ENCODE data around the gene ATF7. TPM values are rescaled to one million over a fixed set of nuclear protein-coding genes. Genes with fewer than 3 reads are reported as not detected.

The ATF7 gene
- total and polyA plus RNA-seq, 9 of the 15 experiments (the other 6 are each of a cell fraction or from before 2014, with no cell fraction given) = 10.6 to 30.4 (median 20.7) TPM

DNA sequence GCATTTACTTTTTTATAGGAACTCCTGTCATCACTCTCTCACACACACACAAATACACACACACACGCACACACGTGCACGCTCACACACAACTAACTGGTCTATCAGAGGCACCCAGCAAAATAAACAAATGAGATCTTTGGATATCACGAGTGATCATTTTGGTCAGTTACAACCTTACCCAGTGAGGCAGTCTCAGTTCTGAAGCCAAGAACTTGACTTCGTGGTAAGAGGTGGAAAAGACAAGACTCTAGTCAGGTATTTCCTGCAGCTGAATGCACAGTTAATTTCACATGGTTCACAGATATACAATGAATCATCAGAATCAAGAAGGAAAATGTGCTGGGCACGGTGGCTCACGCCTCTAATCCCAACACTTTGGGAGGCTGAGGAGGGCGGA lies 39.4 kb downstream of the ATF7 start:
- ATAC-seq (no peak), DNase-seq (ENCODE audit: extremely low read depth in 1 of 4, low spot score in 3 of 4) (no peak), FAIRE-seq (no peak)
- no TSS peak for BruUV-seq (replicated peaks)
- intact Hi-C loops (cut with micrococcal nuclease) (no loop called here), in situ Hi-C loops (cut with MboI) (no loop called here)
- no peak overlapping the region for H3K27ac ChIP-seq (ENCODE audit: extremely low read depth, low read depth, low read length)
- H4K20me1 ChIP-seq (replicated peaks; ENCODE audit: control insufficient read depth, insufficient read depth, low read length) = no peaks in the 10 kb centered on the region
- H3K79me2 ChIP-seq (ENCODE audit: control insufficient read depth, insufficient read depth, low read length) = no peaks in the 10 kb centered on the region; the same call in 2 of the 3 replicates
- TF ChIP-seq ZNF23 (CRISPR knock-in tag; IDR thresholded peaks at IDR 0.05) = no peak
- TF ChIP-seq, protein P1, sequence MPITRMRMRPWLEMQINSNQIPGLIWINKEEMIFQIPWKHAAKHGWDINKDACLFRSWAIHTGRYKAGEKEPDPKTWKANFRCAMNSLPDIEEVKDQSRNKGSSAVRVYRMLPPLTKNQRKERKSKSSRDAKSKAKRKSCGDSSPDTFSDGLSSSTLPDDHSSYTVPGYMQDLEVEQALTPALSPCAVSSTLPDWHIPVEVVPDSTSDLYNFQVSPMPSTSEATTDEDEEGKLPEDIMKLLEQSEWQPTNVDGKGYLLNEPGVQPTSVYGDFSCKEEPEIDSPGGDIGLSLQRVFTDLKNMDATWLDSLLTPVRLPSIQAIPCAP (CRISPR knock-in tag; IDR thresholded peaks at IDR 0.05; ENCODE audit: borderline replicate concordance) = no peak
- TF ChIP-seq, protein P2, sequence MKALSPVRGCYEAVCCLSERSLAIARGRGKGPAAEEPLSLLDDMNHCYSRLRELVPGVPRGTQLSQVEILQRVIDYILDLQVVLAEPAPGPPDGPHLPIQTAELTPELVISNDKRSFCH (CRISPR knock-in tag; IDR thresholded peaks at IDR 0.05) = no peak
- TF ChIP-seq, protein P2 (tag; IDR thresholded peaks at IDR 0.05) = no peak
- no peak for TF ChIP-seq EHMT2 (IDR thresholded peaks at IDR 0.05)
- TF ChIP-seq ZNF274 (IDR thresholded peaks at IDR 0.05; ENCODE audit: borderline replicate concordance, low read depth, low read length) = no peak
- TF ChIP-seq KDM5B (IDR thresholded peaks at IDR 0.05; ENCODE audit: insufficient replicate concordance, low read depth, low read length) = no peak
- no peak for TF ChIP-seq HSF4 (CRISPR knock-in tag; IDR thresholded peaks at IDR 0.05; ENCODE audit: borderline replicate concordance)
- TF ChIP-seq ZNF263 (CRISPR knock-in tag; IDR thresholded peaks at IDR 0.05; ENCODE audit: borderline replicate concordance) = no peak
- H3K36me3 ChIP-seq (ENCODE audit: control insufficient read depth, insufficient read depth, low read length) = no peaks in the 10 kb centered on the region
- H3K4me1 ChIP-seq (replicated peaks in 1 of 2; ENCODE audit: control insufficient read depth in 2 of 2, insufficient read depth in 2 of 2, low read length in 2 of 2) = no peaks in the 10 kb centered on the region; a peak in 1 of 5 replicates
- WGBS (ENCODE audit: insufficient coverage, low coverage, missing lambda C conversion rate) = 65% methylated on average over 8 of the region's 8 CpGs
- H3K9me3 ChIP-seq (replicated peaks; ENCODE audit: control insufficient read depth, insufficient read depth, low read depth, low read length) = no peaks in the 10 kb centered on the region
- POLR2A ChIA-PET = no interaction called here
- no peak overlapping the region for H2AFZ ChIP-seq (ENCODE audit: low read depth, low read length)
- no peak overlapping the region for H3K9ac ChIP-seq (ENCODE audit: insufficient read depth in 1 of 2, low read depth in 2 of 2, low read length in 2 of 2)
- no peaks in the 10 kb centered on the region for H3K27me3 ChIP-seq (ENCODE audit: control insufficient read depth in 2 of 2, insufficient read depth in 2 of 2, low read length in 2 of 2)
- no peaks in the 10 kb centered on the region for H3K9me1 ChIP-seq (ENCODE audit: control insufficient read depth, insufficient read depth, low read length)
- CTCF ChIA-PET (ENCODE audit: low intra/inter-chr PET ratio) = no interaction called here
- no peak overlapping the region for H3K4me2 ChIP-seq (ENCODE audit: insufficient read depth, low read length)
- H3K4me3 ChIP-seq = no peak overlapping the region

Data from K562 (cell line).